HEK293 (cell line): Measurements from ENCODE around the gene RCSD1.

ENCODE experiments used
- ZBTB48 ChIP-seq: fragments of 450-650 bp; formaldehyde crosslinking; IDR thresholded peaks from 2 replicates; pipeline ENCODE4 v1.5.1; 2016; ENCODE audit warnings: missing biosample characterization, missing genetic modification characterization
- ZNF18 ChIP-seq: fragments of 450-650 bp; formaldehyde crosslinking; IDR thresholded peaks from 2 replicates; pipeline ENCODE4 v1.5.1; 2016; ENCODE audit warnings: missing biosample characterization, missing genetic modification characterization
- ZNF48 ChIP-seq: fragments of 450-650 bp; formaldehyde crosslinking; IDR thresholded peaks from 2 replicates; pipeline ENCODE4 v1.5.1; 2016; ENCODE audit warnings: missing biosample characterization, missing genetic modification characterization
- ZNF488 ChIP-seq: fragments of 450-650 bp; formaldehyde crosslinking; IDR thresholded peaks from 2 replicates; pipeline ENCODE4 v1.5.1; 2016; ENCODE audit warnings: missing biosample characterization, missing genetic modification characterization
- ZNF629 ChIP-seq: fragments of 450-650 bp; formaldehyde crosslinking; IDR thresholded peaks from 2 replicates; pipeline ENCODE4 v1.5.1; 2017; ENCODE audit warnings: missing biosample characterization, missing genetic modification characterization
- TF ChIP-seq, protein P1 (sequence below): fragments of 450-650 bp; formaldehyde crosslinking; IDR thresholded peaks from 2 replicates; pipeline ENCODE4 v1.5.1; 2016; ENCODE audit warnings: missing biosample characterization, missing genetic modification characterization
- TF ChIP-seq, protein P2 (sequence below): fragments of 450-650 bp; formaldehyde crosslinking; IDR thresholded peaks from 2 replicates; pipeline ENCODE4 v1.5.1; 2016; ENCODE audit warnings: missing biosample characterization, missing genetic modification characterization

DNA sequence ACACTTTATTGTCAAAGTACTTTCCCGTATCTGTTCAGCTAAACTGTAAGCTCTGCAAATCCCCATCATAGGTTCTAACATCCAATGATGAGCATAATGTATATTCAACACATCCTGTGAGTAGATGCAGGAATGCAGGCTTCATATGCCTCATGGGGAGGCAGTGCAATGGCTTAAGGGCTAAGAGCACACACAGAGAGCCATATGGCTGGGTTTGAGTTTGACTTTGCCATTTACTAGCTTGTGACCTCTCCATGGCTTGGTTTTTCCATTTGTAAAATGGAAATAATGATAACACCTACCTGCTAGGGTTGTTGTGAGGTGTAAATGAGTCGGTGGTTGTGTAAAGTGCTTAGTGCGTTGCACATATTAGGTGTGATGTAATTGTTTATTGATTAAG is 13.4 kb downstream of the RCSD1 start:
- TF ChIP-seq, protein P1, sequence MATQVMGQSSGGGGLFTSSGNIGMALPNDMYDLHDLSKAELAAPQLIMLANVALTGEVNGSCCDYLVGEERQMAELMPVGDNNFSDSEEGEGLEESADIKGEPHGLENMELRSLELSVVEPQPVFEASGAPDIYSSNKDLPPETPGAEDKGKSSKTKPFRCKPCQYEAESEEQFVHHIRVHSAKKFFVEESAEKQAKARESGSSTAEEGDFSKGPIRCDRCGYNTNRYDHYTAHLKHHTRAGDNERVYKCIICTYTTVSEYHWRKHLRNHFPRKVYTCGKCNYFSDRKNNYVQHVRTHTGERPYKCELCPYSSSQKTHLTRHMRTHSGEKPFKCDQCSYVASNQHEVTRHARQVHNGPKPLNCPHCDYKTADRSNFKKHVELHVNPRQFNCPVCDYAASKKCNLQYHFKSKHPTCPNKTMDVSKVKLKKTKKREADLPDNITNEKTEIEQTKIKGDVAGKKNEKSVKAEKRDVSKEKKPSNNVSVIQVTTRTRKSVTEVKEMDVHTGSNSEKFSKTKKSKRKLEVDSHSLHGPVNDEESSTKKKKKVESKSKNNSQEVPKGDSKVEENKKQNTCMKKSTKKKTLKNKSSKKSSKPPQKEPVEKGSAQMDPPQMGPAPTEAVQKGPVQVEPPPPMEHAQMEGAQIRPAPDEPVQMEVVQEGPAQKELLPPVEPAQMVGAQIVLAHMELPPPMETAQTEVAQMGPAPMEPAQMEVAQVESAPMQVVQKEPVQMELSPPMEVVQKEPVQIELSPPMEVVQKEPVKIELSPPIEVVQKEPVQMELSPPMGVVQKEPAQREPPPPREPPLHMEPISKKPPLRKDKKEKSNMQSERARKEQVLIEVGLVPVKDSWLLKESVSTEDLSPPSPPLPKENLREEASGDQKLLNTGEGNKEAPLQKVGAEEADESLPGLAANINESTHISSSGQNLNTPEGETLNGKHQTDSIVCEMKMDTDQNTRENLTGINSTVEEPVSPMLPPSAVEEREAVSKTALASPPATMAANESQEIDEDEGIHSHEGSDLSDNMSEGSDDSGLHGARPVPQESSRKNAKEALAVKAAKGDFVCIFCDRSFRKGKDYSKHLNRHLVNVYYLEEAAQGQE = no peak
- TF ChIP-seq ZNF629 (tag by site-specific recombination) (no peak), ZNF48 (tag by site-specific recombination) (no peak), ZNF488 (tag by site-specific recombination) (no peak), ZNF18 (tag by site-specific recombination) (no peak), ZBTB48 (tag by site-specific recombination) (no peak)
- TF ChIP-seq, protein P2, sequence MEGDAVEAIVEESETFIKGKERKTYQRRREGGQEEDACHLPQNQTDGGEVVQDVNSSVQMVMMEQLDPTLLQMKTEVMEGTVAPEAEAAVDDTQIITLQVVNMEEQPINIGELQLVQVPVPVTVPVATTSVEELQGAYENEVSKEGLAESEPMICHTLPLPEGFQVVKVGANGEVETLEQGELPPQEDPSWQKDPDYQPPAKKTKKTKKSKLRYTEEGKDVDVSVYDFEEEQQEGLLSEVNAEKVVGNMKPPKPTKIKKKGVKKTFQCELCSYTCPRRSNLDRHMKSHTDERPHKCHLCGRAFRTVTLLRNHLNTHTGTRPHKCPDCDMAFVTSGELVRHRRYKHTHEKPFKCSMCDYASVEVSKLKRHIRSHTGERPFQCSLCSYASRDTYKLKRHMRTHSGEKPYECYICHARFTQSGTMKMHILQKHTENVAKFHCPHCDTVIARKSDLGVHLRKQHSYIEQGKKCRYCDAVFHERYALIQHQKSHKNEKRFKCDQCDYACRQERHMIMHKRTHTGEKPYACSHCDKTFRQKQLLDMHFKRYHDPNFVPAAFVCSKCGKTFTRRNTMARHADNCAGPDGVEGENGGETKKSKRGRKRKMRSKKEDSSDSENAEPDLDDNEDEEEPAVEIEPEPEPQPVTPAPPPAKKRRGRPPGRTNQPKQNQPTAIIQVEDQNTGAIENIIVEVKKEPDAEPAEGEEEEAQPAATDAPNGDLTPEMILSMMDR (tag by site-specific recombination) = no peak
